Measurements from ENCODE around the gene DDX10. TPM values are rescaled to one million over a fixed set of nuclear protein-coding genes. Genes with fewer than 3 reads are reported as not detected.
A peak's percentile ranks its signal among the peaks of the same experiment; 100 is the strongest.

Gene DDX10
- total and polyA plus RNA-seq, 12 donors: 10.6 to 141 (median 22.6) TPM

GRCh38 chr11:108654994-108655631 lies 9.8 kb upstream of the DDX10 start:
- no peaks in the 10 kb centered on the region for H3K4me1 ChIP-seq (replicated peaks in 1 of 2)

GRCh38 chr11:108662700-108663099 lies 2.2 kb upstream of the DDX10 start:
- 84 to 89% (median 87%) methylated on average over 4 of the region's 4 CpGs for WGBS, 4 donors
- intact Hi-C loops (cut with DNase I): no loop called here

More at GRCh38 chr11:108654994-108655631, 9.8 kb upstream of the DDX10 start:
- peak; percentile 39 to 74 (median 53) for DNase-seq
- Histone ChIP-seq H3K27ac (no peak overlapping the region), H3K4me3 (no peak overlapping the region), H3K36me3 (replicated peaks in 1 of 2) (no peaks in the 10 kb centered on the region), H3K9me3 (replicated peaks in 1 of 3) (no peaks in the 10 kb centered on the region), H3K27me3 (no peaks in the 10 kb centered on the region)
- intact Hi-C loops (cut with DNase I): no loop called here
- TF ChIP-seq CTCF (IDR thresholded peaks at IDR 0.05) (peak; percentile 44 to 65 (median 60)), POLR2A (IDR thresholded peaks at IDR 0.05) (no peak)
- WGBS, 4 donors: 54 to 63% (median 62%) methylated on average over 5 of the region's 5 CpGs

DNA sequence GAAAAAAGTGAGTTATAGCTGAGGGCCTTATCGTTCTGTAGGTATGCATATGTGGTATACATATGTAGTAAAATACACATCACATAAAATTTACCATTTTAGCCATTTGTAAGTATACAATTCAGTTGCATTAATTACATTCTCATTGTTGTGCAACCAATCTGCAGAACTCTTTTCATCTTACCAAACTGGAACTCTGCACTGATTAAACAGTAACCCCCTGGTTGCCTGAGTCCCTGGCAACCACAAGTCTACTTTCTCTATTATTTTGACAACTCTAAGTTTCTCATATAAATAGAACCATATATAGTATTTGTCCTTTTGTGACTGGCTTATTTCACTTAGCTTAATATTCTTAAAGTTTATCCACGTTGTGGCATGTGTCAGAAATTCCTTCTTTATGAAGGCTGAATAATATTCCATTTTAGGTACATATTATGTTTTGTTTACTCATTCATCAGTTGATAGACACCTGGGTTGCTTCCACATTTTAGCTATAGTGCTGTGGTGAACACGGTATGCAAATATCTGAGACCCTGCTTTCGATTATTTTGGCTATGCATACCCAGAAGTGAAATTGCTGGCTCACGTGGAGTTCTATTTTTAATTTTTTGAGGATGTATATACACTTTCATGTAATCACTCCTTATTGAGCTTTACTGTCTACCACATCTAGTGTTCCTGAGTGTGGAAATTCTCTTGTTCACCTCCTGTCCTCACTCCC lies 1.6 kb upstream of the DDX10 start:
- TF ChIP-seq CTCF (IDR thresholded peaks at IDR 0.05) (no peak), POLR2A (IDR thresholded peaks at IDR 0.05) (no peak)
- no peaks in the 10 kb centered on the region for H3K9me3 ChIP-seq (replicated peaks in 1 of 3)
- no peaks in the 10 kb centered on the region for H3K36me3 ChIP-seq (replicated peaks in 1 of 2)
- DNase-seq: no peak
- intact Hi-C loops (cut with DNase I): no loop called here
- no peaks in the 10 kb centered on the region for H3K27me3 ChIP-seq
- H3K4me1 ChIP-seq (replicated peaks in 1 of 2): peaks cover 0 to 26% of the 10 kb centered on the region in 2 donors
- H3K4me3 ChIP-seq: no peak overlapping the region
- WGBS, 4 donors: 78 to 87% (median 80%) methylated on average over 5 of the region's 5 CpGs
- H3K27ac ChIP-seq: no peak overlapping the region

More at GRCh38 chr11:108662700-108663099, 2.2 kb upstream of the DDX10 start:
- DNase-seq: no peak
- peaks cover 0 to 21% of the 10 kb centered on the region in 2 donors for H3K4me1 ChIP-seq (replicated peaks in 1 of 2)
- no peaks in the 10 kb centered on the region for H3K27me3 ChIP-seq
- H3K9me3 ChIP-seq (replicated peaks in 1 of 3): no peaks in the 10 kb centered on the region
- H3K4me3 ChIP-seq: no peak overlapping the region
- no peaks in the 10 kb centered on the region for H3K36me3 ChIP-seq (replicated peaks in 1 of 2)
- H3K27ac ChIP-seq: no peak overlapping the region
- no peak for TF ChIP-seq CTCF (IDR thresholded peaks at IDR 0.05)
- no peak for TF ChIP-seq POLR2A (IDR thresholded peaks at IDR 0.05)

- intact Hi-C loops (cut with DNase I): no loop called here
Observed at GRCh38 chr11:108666373-108666772, 1.5 kb downstream of the DDX10 start.

More at GRCh38 chr11:108666373-108666772, 1.5 kb downstream of the DDX10 start:
- no peaks in the 10 kb centered on the region for H3K36me3 ChIP-seq (replicated peaks in 1 of 2)
- no peak overlapping the region for H3K4me3 ChIP-seq
- no peak for DNase-seq
- H3K27me3 ChIP-seq: no peaks in the 10 kb centered on the region
- 93 to 96% (median 94%) methylated on average over 5 to 7 of the region's 7 CpGs for whole genome bisulfite sequencing, 4 donors
- H3K9me3 ChIP-seq (replicated peaks in 1 of 3): no peaks in the 10 kb centered on the region
- H3K27ac ChIP-seq: no peak overlapping the region
- TF ChIP-seq POLR2A (IDR thresholded peaks at IDR 0.05): no peak
- no peak for TF ChIP-seq CTCF (IDR thresholded peaks at IDR 0.05)
- peaks cover 0 to 26% of the 10 kb centered on the region in 2 donors for H3K4me1 ChIP-seq (replicated peaks in 1 of 2)

Measured in adrenal gland (tissue), 12 donors.